Fibroblast of lung (primary cell): ENCODE results near the gene NMD3. TPM values are rescaled to one million over a fixed set of nuclear protein-coding genes. Genes with fewer than 3 reads are reported as not detected.

Source experiments
- DNase-seq, 2 donors: peaks; one replicate each; pipeline versions ENCODE4 v3.0.0 to v3.0.0-alpha.2; 2010; ENCODE audit warnings: low read depth in 2 of 2
- H2AFZ ChIP-seq: 2 replicates; pipeline ENCODE4 v1.5.1; 2012; ENCODE audit warnings: low read length, control low read depth, inconsistent platforms
- H3K27ac ChIP-seq: 2 replicates; pipeline ENCODE4 v1.5.1; 2011; ENCODE audit warnings: low read length, control low read depth; ENCODE audit not compliant: insufficient read depth
- H3K27me3 ChIP-seq: 2 replicates; pipeline ENCODE4 v1.5.1; 2011; ENCODE audit warnings: mild to moderate bottlenecking, low read length; ENCODE audit not compliant: control insufficient read depth, insufficient read depth
- H3K36me3 ChIP-seq: 2 replicates; pipeline ENCODE4 v1.5.1; 2011; ENCODE audit warnings: low read length; ENCODE audit not compliant: control insufficient read depth, insufficient read depth
- H3K4me1 ChIP-seq: 2 replicates; pipeline ENCODE4 v1.5.1; 2011; ENCODE audit warnings: low read length; ENCODE audit not compliant: control insufficient read depth, insufficient read depth; ENCODE audit errors: extremely low read depth
- H3K4me2 ChIP-seq: 2 replicates; pipeline ENCODE4 v1.5.1; 2011; ENCODE audit warnings: low read length, control low read depth; ENCODE audit not compliant: insufficient read depth; ENCODE audit errors: extremely low read depth
- H3K4me3 ChIP-seq, 4 experiments: fragments of 200-600 bp in 1 of 4; sonication (generic) in 1 of 4; replicated peaks in 1 of 4; 2 replicates each; pipeline ENCODE4 v1.5.1; 2011 to 2016; ENCODE audit warnings: low read length in 4 of 4, low read depth in 3 of 4, mild to moderate bottlenecking in 3 of 4, control low read depth in 2 of 4, inconsistent platforms in 1 of 4, mixed read lengths in 1 of 4; ENCODE audit not compliant: insufficient read depth in 1 of 4; ENCODE audit errors: control extremely low read depth in 1 of 4
- H3K79me2 ChIP-seq: 2 replicates; pipeline ENCODE4 v1.5.1; 2012; ENCODE audit warnings: mild to moderate bottlenecking, low read length, inconsistent platforms; ENCODE audit not compliant: control insufficient read depth, insufficient read depth
- H3K9ac ChIP-seq: 2 replicates; pipeline ENCODE4 v1.5.1; 2011; ENCODE audit warnings: mild to moderate bottlenecking, low read length, control low read depth; ENCODE audit not compliant: insufficient read depth
- H3K9me3 ChIP-seq: 2 replicates; pipeline ENCODE4 v1.5.1; 2012; ENCODE audit warnings: low read depth, low read length; ENCODE audit not compliant: control insufficient read depth, insufficient read depth
- H4K20me1 ChIP-seq: 2 replicates; pipeline ENCODE4 v1.5.1; 2011; ENCODE audit warnings: low read length; ENCODE audit not compliant: control insufficient read depth, insufficient read depth; ENCODE audit errors: extremely low read depth
- EZH2 ChIP-seq: IDR thresholded peaks from 2 replicates; pipeline ENCODE4 v1.5.1; 2012; ENCODE audit warnings: low read length, control low read depth, mild to moderate bottlenecking; ENCODE audit errors: missing control alignments
- polyA plus RNA-seq, 2 donors: library from polyadenylated mRNA; depleted of rRNA in 1 of 2; stranded (reverse) in 1 of 2; unstranded in 1 of 2; fragments of >200 nt; gene quantifications; 2 replicates each; pipeline ENCODE4 v1.2.1, GENCODE V29; 2011 to 2012; ENCODE audit warnings: missing spikeins in 1 of 2
- total RNA-seq: library from RNA; depleted of rRNA; stranded (reverse); fragments of >200 nt; gene quantifications from 2 replicates; pipeline ENCODE4 v1.2.1, GENCODE V29; 2014
- TF ChIP-seq, protein P1 (sequence below), 2 donors: IDR thresholded peaks in 1 of 2; conservative IDR thresholded peaks in 1 of 2; 1 replicate in 1 of 2; 2 replicates in 1 of 2; pipeline ENCODE4 v1.5.1; 2011 to 2012; ENCODE audit warnings: low read length in 2 of 2, control low read depth in 1 of 2, inconsistent platforms in 1 of 2, low read depth in 1 of 2, mild to moderate bottlenecking in 1 of 2

The NMD3 gene
- total and polyA plus RNA-seq, 2 donors (not counting 1 experiment from before 2014, with no cell fraction given): 62.8 to 134 TPM

DNA sequence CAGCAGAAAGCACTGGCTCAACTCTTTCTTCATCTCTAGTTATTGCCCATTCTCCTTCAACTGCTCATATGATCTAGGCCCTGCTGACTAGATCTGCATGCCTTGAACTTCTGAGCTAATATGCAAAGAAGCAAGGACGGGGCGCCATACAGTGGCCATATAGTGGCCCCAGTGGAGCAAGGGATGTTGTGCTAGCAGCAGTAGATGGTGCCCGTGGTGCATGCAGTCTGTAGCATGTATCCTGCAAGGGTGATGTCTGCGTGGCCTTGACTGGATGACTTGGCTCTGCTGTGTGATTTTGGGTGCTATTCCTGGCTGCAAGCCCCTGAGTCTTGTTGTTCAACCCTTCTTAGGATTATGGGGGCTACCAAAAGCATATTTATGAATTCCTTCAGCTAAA lies 12.2 kb upstream of the NMD3 start:
- Histone ChIP-seq H3K4me1 (no peaks in the 10 kb centered on the region), H3K27ac (no peak overlapping the region), H3K4me3 (no peak overlapping the region), H3K36me3 (no peaks in the 10 kb centered on the region), H3K9ac (no peak overlapping the region), H2AFZ (no peak overlapping the region), H3K79me2 (no peaks in the 10 kb centered on the region), H3K27me3 (no peaks in the 10 kb centered on the region), H4K20me1 (no peaks in the 10 kb centered on the region), H3K9me3 (no peaks in the 10 kb centered on the region), H3K4me2 (no peak overlapping the region)
- TF ChIP-seq, protein P1, sequence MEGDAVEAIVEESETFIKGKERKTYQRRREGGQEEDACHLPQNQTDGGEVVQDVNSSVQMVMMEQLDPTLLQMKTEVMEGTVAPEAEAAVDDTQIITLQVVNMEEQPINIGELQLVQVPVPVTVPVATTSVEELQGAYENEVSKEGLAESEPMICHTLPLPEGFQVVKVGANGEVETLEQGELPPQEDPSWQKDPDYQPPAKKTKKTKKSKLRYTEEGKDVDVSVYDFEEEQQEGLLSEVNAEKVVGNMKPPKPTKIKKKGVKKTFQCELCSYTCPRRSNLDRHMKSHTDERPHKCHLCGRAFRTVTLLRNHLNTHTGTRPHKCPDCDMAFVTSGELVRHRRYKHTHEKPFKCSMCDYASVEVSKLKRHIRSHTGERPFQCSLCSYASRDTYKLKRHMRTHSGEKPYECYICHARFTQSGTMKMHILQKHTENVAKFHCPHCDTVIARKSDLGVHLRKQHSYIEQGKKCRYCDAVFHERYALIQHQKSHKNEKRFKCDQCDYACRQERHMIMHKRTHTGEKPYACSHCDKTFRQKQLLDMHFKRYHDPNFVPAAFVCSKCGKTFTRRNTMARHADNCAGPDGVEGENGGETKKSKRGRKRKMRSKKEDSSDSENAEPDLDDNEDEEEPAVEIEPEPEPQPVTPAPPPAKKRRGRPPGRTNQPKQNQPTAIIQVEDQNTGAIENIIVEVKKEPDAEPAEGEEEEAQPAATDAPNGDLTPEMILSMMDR (conservative IDR thresholded peaks at IDR 0.05 in 1 of 2, IDR thresholded peaks at IDR 0.05 in 1 of 2; ENCODE audit: low read depth in 1 of 2, low read length in 2 of 2): no peak
- TF ChIP-seq EZH2: no peak
- DNase-seq: no peak

DNA sequence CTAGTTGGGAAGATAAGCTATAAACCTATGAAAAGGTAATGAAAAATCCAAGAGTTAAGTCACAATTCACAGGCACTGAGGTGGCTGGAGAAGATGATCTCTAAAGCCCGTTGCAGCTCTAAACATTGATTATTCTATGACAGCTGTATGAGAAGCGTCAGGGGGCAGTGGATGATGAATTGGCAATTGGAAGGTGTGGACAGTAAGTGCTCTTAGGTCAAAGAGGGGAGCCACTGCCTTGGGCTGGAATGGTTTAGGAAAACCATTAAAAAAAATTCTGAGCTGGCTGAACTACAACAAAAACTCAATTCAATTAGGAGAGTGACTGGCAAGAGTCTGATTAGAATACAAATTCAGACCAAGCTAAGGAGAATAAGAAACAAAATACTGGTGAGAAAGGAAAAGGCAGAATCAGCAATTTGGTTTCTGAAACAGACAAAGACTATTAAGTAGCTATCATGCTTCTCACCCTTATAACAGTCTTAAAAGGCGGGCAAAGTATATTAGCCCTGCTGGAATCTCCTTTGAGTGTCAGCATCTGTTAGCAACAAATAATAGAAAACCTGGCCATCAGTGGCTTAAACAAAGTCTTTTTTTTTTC lies 8.8 kb upstream of the NMD3 start:
- TF ChIP-seq, protein P1 (conservative IDR thresholded peaks at IDR 0.05 in 1 of 2, IDR thresholded peaks at IDR 0.05 in 1 of 2; ENCODE audit: low read depth in 1 of 2, low read length in 2 of 2): no peak
- no peak for TF ChIP-seq EZH2
- Histone ChIP-seq H3K4me3 (no peak overlapping the region), H3K4me1 (no peaks in the 10 kb centered on the region), H2AFZ (no peak overlapping the region), H3K27me3 (no peaks in the 10 kb centered on the region), H3K36me3 (no peaks in the 10 kb centered on the region), H3K9ac (no peak overlapping the region), H4K20me1 (no peaks in the 10 kb centered on the region), H3K4me2 (no peak overlapping the region), H3K9me3 (no peaks in the 10 kb centered on the region), H3K79me2 (no peaks in the 10 kb centered on the region), H3K27ac (no peak overlapping the region)
- DNase-seq: no peak

DNA sequence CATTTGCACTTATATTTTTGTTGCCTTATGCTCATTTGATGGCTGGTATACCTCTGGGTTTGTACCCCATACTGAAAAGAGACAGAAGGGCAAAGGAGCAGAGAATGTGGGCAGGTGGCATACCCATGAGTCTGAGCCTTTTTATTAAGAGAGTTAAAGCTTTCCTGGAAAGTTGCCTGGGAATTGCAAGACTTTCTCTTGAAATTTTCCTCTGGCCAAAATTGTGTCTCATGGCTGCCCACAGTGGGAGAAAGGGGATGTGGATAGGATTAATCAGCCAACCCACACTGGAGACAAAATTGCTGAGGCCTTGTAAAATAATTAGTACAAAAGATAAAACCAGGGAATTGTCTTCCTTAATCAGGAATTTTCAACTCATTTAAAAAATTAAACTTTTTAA lies 8.2 kb upstream of the NMD3 start:
- Histone ChIP-seq H3K27ac (no peak overlapping the region), H3K9me3 (no peaks in the 10 kb centered on the region), H3K79me2 (no peaks in the 10 kb centered on the region), H3K4me3 (no peak overlapping the region), H3K4me2 (no peak overlapping the region), H3K4me1 (no peaks in the 10 kb centered on the region), H2AFZ (no peak overlapping the region), H3K27me3 (no peaks in the 10 kb centered on the region), H3K36me3 (no peaks in the 10 kb centered on the region), H4K20me1 (no peaks in the 10 kb centered on the region), H3K9ac (no peak overlapping the region)
- peak; percentile 5 to 53 for DNase-seq
- TF ChIP-seq, protein P1 (conservative IDR thresholded peaks at IDR 0.05 in 1 of 2, IDR thresholded peaks at IDR 0.05 in 1 of 2; ENCODE audit: low read depth in 1 of 2, low read length in 2 of 2): no peak
- no peak for TF ChIP-seq EZH2
